HG03045 (cell line): ENCODE measurements around the gene TTPAL.

Source experiments
- ATAC-seq: cut with Tn5 transposase; IDR thresholded peaks from one replicate; pipeline ENCODE4 v1.9.1; 2021; ENCODE audit warnings: mild to moderate bottlenecking, moderate library complexity; ENCODE audit not compliant: unreplicated experiment

TTPAL gene

DNA sequence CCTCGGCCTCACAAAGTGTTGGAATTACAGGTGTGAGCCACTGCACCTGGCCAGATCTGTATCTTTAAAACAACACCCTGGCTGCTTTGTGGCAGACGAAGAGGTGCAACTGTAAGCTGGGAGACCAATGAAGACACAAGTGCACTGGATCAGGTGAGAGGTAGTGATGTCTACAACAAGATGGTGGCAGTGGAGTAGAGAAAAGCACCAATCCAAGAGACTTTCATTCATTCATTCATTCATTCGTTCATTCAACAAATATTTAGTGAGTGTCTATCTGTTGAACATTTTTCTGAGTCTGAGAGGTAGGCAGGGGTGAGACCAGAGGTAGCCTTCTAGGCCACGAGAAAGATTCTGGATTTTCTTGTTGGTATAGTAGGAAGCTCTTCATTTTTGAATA lies 36.9 kb upstream of the TTPAL start:
- no peak for ATAC-seq

GRCh38 chr20:44439318-44439717 lies 36.4 kb upstream of the TTPAL start:
- ATAC-seq: no peak

- ATAC-seq: no peak
These were observed 33.2 kb upstream of the TTPAL start for GRCh38 chr20:44442298-44443070.

DNA sequence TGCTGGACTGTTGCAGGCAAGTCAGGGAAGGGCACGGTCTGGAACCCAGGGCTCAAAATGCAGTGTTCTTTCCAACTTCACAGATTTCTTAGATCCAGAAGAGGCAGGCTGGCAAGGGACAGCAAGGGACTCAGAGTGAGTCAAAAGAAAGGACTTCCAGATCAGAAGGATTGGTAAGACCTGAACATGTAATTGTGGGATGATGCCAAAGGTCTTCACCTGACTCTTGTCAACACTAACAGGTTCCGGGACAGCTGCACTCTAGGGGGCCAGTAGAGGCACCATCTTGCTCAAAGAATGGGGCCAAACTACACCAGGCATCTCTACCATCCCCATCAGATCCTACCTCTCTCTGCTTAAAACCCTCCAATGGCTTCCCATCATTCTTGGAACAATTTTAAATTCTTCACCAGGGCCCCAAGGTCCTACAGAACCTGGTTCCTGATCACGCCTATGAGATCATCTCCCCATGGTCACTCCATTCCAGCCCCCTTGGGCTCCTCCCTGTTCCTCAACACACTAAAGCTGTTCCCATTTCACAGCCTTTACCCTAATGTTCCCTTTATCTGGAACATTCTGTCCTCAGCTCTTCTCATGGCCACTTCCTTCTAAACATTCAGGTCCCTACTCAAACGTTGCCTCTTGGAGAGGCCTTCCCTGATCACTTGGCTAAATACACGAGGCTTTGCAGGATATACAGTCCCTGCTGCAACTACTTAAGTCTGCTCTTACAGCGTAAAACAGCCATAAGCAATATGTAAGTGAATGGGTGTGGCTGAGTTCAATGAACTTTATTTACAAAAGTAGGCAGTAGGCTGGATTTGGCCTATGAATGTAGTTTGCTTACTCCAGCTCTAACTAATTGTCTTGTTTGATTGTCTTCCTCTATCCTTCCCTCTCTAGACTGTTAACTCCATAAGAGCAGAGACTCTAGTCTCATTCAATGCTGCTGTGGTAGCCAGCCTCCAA lies 29.6 kb upstream of the TTPAL start:
- ATAC-seq: no peak

- no peak for ATAC-seq
These were observed 27.8 kb upstream of the TTPAL start for GRCh38 chr20:44447827-44448419.

DNA sequence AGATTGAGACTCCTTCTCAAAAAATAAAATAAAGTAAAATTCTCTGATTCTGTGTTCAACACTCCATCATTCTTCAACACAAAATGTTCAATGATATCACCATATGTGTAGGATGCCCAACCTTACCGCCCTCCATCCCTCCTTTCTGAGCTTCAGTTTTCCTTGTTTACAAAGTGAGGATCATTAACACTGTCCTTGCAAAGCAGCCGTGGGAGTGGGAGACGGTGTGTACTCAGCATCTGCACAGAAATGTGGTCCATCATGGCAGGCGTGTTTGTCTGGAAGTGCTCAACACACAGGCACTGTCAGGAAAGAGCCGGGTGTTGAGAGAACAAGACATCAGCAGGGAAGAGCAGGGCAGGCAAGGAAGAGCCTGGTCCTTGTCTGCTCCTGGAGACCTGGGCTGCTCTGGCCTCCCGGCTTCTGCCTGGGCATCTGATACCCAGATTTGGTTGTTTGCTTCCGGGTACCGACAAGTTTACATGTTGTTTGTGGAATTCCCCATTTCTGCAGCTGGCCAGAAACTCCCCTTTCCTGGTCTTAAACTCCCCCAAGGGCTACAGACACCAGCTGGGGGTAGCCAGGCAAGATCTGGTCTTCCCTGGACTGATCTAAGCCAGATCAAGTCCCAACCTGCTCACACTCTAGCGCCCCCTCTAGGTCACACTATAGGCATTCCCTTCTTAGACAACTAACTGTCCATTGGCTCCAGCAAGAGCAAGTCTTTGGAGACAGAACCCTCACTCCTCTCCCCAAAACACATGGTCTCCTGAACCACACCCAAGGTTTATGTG lies 26.7 kb upstream of the TTPAL start:
- no peak for ATAC-seq

GRCh38 chr20:44449864-44450263 lies 25.8 kb upstream of the TTPAL start:
- ATAC-seq: no peak

GRCh38 chr20:44450281-44450889 lies 25.3 kb upstream of the TTPAL start:
- ATAC-seq: no peak

GRCh38 chr20:44450903-44451450 lies 24.7 kb upstream of the TTPAL start:
- no peak for ATAC-seq

GRCh38 chr20:44454306-44454963 lies 21.2 kb upstream of the TTPAL start:
- no peak for ATAC-seq

DNA sequence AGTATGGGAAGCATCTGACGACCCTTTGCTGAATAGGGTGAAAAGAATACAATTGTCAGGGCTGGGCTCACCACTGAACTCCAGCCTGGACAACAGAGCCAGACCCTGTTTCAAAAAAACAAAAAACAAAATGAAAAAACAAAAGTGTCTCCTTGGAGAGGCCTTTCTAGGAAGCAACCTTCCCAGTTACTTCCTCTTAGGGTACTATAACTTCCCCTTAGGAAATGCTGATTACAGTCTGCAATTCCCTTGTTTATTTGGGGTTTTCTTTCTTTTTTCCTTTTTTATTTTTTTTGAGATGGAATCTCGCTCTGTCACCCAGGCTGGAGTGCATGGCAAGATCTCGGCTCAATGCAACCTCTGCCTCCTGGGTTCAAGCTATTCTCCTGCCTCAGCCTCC lies 20.5 kb upstream of the TTPAL start:
- ATAC-seq: no peak

DNA sequence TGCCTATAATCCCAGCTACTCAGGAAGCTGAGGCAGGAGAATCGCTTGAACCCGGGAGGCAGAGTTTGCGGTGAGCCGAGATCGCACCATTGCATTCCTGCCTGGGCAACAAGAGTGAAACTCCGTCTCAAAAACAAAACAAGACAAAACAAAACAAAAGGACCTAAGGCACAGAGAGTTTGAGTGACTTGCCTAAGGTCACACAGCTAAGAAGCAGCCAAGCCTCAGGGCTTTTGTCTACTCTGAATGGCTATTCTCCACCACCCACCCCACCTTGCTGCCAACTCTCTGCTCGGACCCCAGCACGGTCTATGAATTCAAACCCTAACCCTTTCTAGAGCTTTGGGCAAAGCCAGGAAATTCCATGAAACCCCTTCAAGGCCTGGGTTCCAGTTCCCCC lies 19.1 kb upstream of the TTPAL start:
- no peak for ATAC-seq

- no peak for ATAC-seq
These were observed 18.7 kb upstream of the TTPAL start for GRCh38 chr20:44457016-44457415.

GRCh38 chr20:44459271-44459670 lies 16.4 kb upstream of the TTPAL start:
- ATAC-seq: no peak

- ATAC-seq: no peak
These were observed 14.9 kb upstream of the TTPAL start for GRCh38 chr20:44460795-44461141.

- ATAC-seq: no peak
These were observed 14.4 kb upstream of the TTPAL start for GRCh38 chr20:44461142-44461802.

DNA sequence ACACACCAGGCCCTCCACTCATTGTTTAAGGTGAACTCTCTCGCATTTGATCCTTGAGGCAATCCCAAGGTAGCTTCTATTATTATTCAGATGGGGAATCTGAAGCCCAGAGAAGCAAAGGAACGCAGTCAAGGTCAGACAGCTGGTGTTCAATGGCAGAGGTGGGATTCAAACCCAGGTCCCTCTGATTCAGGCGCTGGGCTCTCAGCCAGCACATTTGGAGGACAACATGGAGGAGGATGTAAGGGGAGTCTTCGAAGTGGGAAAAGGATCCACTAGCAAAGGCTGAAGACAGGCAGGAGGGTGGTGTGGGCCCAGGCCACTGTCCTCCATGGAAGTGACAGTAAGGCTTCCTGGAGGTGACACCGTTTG lies 13.9 kb upstream of the TTPAL start:
- ATAC-seq: no peak

- ATAC-seq: no peak
These were observed 12.2 kb upstream of the TTPAL start for GRCh38 chr20:44463466-44463865.

GRCh38 chr20:44464514-44464913 lies 11.2 kb upstream of the TTPAL start:
- ATAC-seq: no peak
